Esophagus mucosa (tissue), 1 donor: ENCODE results near the gene SOX10. TPM values are rescaled to one million over a fixed set of nuclear protein-coding genes. Genes with fewer than 3 reads are reported as not detected.
"Not testable (repeated sequence)": the region's sequence is repeated elsewhere in the genome, so short reads cannot be mapped to it uniquely, and the experiment has no call there.

Source experiments
- ATAC-seq: fragments of 200-7000 bp; cut with Tn5 transposase; one replicate; pipeline ENCODE4 v1.9.1; 2020
- total RNA-seq: library from RNA; stranded (reverse); gene quantifications from one replicate; pipeline ENCODE4 v1.2.4, GENCODE V29; 2023
- donor health status: DM: yes; HTN: yes; CAD: no.

Gene SOX10
- total RNA-seq, 1 donor from 2014 or later: 0.44 TPM

DNA sequence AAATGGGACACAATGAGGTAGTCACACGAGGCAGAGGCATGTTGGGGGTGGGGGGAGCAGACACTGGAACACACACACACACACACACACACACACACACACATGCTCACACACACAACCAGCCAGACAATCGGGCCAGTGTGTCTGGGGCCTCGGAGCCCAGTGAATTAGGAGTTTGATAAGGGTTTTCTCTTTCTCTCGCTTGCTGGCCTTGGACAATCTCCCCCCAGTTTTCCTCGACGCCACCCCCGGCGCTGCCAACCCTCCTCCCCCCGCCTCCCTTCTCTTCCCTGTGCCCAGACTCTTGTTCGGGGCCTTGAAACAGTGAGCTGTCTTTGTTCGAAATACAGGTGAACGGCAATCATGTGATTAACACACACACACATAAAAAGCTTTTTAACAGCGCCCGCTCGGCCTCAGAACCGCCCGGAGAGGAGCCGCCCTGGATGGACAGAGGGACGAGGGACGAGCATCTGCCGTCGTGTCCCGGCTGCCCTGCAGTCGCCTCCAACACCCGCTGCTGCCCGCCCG, 1.5 kb upstream of the SOX10 start:
- ATAC-seq: no peak

DNA sequence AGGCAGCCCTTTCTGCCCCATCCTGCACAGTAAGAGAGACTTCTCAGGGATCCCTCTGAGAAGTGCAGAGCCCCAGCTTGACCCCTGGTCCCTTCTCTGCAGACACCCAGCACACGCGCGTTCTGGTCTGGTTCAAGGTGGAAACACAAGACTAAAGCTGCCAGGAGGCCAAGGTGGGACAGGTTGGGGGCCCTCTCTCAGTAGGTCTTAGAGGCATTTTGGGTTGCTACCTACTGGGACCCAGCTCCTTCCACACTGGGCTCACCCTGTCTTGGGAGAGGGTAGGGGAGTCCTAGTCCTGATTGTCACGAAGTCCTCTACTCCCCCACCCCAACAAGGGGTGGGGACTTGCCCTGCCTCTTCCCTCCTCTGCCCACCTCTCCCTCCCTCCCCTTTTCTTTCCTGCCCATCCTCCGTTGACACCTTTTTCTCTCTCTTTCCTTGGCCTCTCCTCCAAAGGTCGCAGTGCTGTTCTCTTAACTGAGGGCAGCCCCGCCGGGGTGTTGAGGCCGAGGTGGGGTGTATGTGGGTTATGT, 763 bp upstream of the SOX10 start:
- no peak for ATAC-seq

DNA sequence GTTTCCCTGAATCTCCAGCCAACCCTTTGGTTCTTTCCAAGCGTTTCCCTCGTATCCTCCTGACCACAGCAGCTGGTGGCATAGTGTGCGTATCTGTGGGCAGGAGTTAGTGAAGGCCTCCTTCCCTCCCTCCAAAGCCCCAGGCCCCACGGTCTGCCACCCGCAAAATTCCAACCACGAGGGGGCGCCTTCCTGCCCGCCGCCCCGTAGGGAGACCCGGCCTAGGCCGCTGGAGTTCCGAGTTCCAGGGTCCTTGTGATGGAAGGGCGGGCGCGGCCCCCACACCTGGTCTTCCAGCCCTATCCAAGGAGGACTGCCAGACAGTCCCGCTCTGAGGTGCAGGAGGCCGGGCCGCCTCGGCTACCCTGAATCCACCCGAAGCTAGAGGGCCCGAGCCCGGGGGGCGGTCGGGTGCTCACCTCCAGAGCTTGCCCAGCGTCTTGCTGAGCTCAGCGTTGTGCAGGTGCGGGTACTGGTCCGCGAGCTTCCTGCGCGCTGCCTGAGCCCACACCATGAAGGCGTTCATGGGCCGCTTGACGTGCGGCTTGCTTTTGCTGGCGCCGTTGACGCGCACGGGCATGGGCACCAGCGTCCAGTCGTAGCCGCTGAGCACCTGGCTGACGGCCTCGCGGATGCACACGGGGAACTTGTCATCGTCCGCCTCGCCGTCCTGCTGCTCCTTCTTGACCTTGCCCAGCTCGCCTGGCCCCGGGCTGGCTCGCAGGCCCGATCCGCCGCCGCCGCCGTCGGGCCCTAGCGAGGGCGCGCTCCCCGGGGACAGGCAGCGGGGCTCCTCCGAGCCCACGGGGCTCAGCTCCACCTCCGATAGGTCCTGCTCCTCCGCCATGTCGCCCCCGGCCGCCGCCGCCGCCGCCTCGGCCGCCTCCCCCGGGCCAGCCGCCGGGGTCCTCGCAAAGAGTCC, 1.2 kb downstream of the SOX10 start:
- ATAC-seq: no peak

DNA sequence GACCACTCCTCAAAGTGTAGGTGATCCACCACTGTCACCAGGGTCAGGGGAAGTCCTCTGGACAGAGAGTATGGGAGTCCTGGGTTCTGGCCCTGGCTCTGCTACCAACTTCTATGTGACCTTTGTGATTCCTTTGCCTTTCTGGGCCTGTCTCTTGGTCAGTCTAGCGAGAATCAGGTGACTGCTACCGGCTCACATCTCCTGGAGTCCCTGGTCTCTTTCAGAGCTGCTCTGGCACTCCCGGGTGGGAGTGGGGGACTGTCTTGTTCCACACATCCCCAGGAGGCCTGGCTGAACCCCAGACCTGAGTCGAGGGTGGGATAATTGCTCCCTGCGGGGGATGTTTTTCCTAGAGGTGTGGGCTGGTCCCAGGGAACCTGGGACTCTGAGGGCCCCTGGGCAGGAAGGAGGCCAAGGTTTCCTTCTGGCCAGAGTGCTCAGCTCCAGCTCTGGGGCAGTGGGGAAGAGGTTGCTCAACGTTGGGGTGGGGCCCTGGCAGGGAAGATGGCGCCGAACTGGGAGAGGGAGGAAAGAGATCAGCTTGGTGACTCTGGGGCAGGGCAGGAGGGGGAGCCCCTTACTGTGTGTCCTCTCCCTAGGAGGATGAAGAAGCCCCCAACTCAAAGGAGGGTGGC, 2.1 kb downstream of the SOX10 start:
- no peak for ATAC-seq

DNA sequence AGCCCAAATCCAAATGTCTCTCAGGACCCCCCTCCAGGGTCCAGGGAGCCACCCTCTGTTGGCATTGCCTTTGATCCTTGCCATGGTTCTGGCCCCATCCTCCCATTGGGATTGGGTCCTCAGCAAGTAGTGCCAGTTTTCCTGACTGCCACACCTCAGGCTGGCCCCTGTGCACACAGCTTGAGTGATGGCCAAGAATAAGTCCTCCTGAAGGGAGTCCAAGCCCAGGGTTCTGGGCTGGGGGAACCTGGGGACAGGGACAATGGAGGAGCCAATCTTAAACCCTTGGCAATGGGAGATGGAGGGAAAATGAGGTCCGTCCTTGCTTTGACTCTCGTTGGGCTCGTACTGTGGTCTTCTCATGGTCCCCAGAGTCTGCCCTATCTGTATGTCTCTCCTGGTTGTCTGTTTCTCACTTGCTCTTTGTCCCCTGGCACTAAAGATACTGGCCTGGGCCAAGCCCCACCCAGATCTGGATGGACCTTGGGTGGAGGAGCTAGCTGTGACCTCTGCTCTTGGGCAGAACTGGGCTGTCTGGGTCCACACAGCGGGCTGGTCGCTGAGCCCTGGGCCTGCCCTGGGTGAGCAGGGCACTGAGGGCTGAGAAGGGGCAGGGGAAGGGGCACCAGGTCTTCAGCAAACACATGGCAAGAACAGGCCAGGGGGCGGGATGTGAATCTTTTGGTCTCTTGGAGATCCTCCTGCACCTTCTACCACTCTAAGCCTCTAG, 2.9 kb downstream of the SOX10 start:
- ATAC-seq: no peak

DNA sequence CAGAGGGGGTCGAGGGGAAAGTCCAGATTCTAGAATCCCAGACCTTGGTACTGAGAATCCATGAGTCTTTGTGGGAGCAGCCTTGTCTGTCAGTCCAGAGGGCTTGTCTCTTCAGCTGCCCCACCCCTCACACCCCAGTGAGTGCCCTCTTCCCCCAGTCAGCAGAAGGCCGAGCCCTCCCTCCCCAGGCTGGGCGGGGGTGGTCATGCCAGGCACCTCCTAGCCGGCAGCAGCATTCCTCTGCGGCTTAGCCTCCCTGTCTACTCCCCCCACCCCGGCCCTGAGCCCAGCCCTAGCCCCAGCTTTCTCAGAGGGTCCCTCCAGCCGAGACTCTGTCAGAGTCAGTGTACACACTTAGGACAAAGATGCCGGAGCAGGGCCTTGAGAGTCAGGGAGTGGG, 4.6 kb downstream of the SOX10 start:
- ATAC-seq: no peak

DNA sequence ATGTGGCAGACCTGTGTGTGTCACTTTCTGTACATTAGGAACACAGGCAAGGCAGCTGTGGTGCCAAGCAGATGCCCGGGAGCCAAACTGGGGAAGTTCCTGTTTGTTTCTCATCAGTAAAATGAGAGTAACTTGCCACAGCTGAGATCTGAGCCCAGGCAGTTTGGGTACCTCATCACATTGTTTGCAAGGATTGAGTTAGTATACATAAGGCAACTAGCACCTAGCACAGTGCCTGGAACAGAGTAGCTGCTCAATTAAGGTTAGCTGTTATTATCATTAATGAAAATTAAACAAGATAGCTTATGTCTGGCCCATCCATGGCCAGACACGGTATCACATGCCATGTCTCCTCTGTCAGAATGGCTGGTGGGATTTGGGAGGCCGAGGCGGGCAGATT, 7.8 kb downstream of the SOX10 start:
- no peak for ATAC-seq

DNA sequence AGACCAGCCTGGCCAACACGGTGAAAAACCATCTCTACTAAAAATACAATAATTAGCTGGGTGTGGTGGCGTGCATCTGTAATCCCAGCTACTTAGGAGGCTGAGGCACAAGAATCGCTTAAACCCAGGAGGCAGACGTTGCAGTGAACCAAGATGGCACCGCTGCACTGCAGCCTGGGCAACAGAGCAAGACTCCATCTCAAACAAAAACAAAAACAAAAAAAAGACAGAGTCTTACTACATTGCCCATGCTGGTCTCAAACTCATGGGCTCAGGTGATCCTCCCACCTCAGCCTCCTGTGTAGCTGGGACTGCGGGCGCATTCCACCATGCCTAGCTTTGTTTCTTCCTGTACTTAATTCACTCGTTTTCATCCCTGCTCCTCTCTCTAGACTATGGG, 8.3 kb downstream of the SOX10 start:
- not testable (repeated sequence) for ATAC-seq

DNA sequence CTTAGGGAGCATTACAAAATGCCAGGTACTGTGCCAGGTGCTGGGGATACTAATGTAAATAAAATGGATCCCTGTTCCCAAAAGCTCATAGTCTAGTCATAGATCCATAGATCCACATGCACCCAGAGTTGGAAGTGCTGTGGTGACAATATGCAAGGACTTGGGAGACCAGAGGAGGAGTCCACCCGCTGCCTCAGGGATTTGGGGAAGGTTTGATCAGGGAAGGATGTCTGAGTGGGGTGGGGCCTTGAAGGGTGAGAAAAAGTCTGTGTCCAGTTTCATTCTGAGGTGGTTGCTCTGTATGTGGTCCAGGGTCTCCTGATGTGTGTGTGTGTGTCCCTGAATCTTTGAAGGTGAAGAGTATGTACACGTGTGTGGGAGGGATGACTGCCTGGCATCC, 9.2 kb downstream of the SOX10 start:
- ATAC-seq: no peak

DNA sequence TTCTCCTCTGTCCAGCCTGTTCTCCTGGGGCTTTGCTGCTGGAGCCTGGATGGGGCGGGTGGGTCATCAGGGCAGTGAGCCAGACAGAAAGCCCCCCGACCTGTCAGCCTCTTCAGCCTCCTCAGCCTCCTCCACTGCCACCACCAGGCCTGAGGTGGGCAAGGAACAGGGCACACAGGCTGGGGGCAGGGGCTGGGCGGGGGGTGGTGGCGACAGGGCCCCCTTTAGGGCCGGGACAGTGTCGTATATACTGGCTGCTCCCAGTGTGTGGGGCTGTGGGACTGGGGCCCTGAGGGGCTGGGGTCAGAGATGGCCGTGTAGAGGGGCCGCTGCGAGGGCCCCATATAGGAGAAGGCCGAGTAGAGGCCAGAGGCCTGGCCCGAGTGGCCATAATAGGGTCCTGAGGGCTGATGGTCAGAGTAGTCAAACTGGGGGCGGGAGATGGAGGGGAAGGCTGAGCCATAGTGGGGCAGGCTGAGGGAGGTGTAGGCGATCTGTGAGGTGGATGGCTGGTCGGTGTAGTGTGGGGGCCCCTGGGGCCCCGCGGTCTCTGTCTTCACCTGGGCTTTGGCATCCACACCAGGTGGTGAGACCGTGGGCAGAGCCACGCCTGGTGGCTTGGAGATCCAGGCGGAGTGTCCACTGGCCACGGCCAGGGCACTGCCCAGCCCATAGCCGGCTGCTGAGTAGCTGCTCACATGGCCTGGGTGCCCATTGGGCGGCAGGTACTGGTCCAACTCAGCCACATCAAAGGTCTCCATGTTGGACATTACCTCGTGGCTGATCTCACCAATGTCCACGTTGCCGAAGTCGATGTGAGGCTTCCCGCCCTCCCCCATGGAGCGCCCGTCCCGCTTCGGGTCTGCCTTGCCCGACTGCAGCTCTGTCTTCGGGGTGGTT, 10.8 kb downstream of the SOX10 start:
- peak; percentile 4 for ATAC-seq

DNA sequence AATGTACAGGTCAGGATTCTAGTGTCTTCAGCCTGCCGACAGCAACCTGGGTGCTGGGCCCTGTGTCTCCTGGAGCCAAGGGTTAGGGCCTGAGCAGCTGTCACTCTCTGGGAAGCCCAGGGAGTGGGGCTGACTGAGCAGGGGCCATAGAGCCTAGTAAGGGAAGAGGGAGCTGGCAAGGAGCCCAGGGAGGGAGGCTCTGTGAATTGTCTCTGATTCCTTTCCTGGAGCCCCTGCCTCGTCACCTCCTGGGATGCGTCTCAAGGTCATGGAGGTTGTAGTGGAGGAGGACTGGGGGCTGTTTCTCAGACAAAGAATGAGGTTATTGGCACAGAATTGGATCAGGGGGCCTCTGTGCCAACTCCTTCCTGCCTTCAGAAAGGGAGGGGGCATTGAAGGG, 11.8 kb downstream of the SOX10 start:
- ATAC-seq: no peak

DNA sequence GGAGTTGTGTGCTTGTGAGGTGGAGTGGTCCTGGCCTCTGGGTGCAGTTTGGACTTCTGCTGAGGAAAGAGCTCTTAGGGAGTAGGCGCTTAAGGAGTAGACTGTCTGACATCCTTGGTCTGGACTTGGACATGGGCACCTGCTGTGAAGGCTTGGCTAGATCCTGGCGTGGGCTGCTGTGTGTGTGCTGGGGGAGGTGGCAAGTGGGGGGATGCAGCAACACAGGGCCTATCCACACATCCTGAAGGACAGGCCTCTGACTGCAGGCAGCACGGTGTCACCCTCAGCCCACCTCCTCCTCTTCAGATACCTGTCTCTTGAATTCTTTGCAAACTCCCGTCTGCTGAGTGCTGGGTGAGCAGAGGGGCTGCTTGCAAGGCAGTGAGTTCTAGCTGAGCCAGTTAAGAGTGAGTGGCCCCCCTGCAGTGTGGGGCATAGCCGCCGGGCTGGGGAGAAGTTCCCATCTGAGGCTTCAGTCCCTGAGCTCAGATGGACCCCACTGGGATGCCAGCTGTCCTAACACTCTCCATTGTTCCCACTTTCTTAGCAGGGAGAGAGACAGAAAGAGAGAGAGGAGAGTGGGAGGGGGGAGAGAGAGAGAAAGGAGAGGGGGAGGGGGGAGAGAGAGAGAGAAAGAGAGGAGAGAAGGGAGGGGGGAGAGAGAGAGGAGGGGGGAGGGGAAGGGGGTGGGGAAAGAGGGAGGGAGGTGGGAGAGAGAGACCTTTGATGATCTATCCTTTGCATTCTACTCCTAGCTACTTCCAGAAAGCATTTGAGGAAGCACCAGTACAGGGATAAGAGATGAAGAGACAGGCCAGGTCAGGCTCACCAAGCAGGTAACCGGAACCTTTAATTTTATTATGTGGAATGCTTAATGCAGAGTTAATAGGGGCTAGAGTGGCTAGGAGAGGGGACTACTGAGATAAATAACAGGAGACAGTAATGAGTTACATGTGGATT, 12.6 kb downstream of the SOX10 start:
- no peak for ATAC-seq

DNA sequence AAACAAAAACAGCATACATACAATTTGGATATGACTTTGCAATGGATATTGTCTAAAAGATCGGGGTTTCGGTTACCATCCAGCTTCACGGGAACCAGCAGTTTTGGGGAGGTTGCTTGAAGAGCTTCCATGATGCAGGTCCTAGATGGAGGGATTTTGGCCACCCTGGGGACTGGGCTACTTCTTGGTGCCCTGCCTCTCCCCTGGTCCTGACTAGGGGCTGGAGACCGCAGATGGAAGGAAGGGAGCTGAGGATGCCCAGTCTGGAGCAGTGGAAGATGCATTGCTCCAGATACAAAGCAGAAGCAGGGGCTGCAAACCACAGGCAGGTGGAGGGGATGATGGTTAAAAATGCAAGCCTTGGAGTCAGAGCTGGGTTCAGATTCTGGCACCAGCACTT, 13.5 kb downstream of the SOX10 start:
- ATAC-seq: no peak

DNA sequence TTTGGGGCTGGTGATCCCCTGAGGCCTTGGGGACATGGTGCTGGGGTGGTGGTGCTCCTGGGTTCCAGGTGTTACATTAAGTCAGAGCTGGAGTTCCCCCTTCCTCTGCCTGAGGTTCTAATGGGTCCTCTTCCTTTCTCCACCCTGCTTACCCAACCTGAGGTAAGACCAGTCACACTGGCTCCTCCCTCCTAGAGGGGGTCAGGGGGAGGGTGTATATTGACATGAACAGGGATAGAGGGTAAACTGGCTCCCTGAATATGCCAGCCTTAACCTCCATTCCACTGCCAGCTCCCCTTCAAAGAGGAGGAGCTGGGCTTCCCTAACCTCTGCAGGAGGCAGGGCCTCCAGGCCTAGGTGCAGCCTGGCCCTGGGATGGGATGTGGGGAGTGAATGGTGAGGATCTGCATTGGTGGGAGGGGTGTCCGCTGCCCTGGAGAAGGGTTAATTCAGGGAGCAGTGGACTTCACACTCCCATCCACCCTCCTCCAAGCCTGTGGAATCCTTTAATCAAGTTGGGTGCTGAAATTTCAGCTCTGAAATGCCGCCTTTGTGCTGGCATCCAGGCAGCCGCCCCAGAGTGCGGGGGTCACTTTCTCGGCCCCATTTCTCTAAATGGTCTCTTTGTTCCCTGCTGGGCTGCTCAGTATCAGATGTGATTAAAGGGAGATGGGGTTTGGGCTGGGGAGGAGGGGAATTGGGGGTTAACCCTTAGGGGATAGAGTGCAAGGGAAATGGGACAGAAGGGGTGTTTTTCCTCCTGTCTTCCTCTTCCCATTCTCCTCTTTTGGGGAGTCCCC, 15.7 kb downstream of the SOX10 start:
- no peak for ATAC-seq

DNA sequence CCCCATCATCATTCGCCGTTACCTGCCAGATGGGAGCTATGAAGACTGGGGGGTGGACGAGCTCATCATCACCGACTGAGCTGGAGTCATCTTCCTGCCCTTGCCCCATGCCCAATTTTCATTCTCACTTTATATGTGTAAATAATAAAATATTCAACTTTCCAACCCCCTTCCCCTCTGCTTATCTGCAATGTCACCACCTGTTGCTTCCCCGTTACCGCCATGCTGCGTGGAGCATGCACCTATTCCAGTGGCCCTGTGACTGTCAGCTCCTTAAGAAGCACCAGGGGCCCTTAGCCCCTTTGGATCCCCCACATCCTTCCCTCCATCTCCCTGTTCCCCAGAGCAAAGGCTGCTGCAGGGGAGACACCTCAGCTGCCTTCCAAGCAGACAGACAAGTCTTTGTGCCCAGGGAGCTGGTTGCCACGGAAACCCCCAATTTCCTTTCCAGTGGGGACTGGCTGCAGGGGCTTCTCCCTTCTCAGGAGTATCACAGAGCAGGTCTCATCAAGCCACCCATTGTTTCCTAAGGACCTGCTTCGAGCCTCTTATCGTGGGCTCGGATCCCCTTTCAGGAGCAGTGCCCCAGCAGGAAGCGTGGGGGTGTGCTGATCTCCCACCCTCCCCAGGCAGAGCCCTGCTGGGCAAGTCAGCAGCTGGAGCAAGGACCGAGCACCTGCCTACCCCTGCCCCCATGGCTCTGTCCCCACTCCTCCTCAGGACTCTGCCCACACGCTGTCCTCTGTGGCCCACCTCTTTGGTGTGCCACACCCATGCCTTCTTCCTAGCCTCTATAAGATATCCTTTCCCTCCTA, 16.5 kb downstream of the SOX10 start:
- no peak for ATAC-seq

DNA sequence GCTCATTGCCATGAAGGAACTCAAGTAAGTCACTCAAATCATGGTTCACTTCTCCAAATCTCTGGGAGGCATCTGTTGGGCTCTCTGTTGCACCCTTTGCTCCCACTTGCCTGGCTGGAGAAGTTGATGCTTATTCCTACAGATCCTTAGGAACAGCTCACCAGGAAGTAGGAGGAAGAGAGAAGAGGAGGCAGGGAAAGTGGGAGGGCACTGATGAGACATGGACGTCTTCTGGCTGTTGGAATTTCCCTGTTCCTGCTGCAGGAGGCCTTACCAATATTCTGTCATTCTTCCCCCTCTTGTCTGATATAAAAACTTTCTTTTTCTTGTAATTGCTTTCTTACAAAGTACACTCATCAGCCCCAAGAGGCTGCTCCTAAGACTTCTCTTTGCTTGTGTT, 17.2 kb downstream of the SOX10 start:
- no peak for ATAC-seq

DNA sequence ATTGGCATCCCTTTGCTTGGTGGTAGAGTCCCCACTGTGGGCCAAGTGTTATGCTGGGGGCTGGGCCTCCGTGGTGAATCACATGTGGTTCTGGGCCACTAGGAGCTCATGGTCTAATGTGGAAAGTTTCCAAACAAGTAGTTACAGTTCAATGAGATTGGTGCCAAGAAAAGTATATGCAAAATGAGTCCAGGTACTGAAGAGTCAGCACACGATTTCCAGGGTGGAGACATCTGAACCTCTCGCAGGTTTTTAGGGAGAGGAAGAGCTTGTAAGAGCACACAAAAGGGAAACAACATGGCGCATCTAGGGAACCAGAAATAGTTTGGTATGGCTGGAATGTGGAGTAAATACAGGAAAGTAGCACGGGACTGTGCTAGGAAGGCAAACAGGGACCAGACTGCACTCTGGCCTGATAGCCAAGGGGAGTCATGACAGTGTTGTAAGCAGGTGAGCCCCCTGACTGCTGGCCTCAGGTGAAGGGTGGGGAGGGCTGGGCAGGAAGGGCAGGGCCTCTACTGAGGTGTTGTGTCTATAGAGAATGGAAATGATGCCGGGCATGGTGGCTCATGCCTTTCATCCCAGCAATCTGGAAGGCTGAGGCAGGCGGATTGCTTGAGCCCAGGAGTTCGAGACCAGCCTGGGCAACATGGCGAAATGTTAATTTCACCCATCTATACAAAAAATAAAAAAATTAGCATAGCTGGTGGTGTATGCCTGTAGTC, 18.3 kb downstream of the SOX10 start:
- ATAC-seq: no peak

DNA sequence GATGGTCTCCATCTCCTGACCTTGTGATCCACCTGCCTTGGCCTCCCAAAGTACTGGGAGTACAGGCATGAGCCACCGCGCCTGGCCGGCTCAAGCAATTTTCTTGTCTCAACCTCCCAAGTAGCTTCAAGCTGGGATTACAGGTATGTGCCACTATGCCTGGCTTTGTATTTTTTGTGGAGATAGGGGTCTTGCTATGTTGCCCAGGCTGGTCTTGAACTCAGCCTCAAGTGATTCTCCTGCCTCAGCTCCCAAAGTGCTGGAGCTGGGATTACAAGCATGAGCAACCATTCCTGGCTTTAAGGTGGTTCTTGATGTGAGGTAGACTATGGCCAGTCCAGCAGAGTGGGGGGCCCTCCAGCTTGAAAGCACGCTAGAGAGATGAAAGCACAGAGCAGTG, 23.3 kb downstream of the SOX10 start:
- no peak for ATAC-seq
